Prostate gland (tissue), 2 donors: Measurements from ENCODE around the gene NOTCH1. TPM values are rescaled to one million over a fixed set of nuclear protein-coding genes. Genes with fewer than 3 reads are reported as not detected.

Experiments used
- DNase-seq: peaks from one replicate; pipeline ENCODE4 v3.0.0-alpha.2; 2019; ENCODE audit warnings: low spot score
- H3K27ac ChIP-seq, 2 donors: fragments of 200-600 bp; sonication (generic); 2 replicates each; pipeline ENCODE4 v1.5.1; 2017 to 2019
- H3K27me3 ChIP-seq: fragments of 200-600 bp; sonication (generic); replicated peaks from 2 replicates; pipeline ENCODE4 v1.5.1; 2019; ENCODE audit not compliant: insufficient read depth
- H3K36me3 ChIP-seq, 2 donors: fragments of 200-600 bp; sonication (generic); 1 replicate in 1 of 2; 2 replicates in 1 of 2; pipeline versions ENCODE4 v1.5.1 to v1.8.1; 2017 to 2019
- H3K4me1 ChIP-seq: fragments of 200-600 bp; sonication (generic); replicated peaks from 2 replicates; pipeline ENCODE4 v1.5.1; 2019
- H3K4me3 ChIP-seq, 2 donors: fragments of 200-600 bp; sonication (generic); 2 replicates each; pipeline ENCODE4 v1.5.1; 2017 to 2019
- H3K9me3 ChIP-seq: fragments of 200-600 bp; sonication (generic); 2 replicates; pipeline ENCODE4 v1.5.1; 2017
- CTCF ChIP-seq, 4 experiments: fragments of 200-600 bp in 2 of 4; fragments of 450-650 bp in 2 of 4; sonication (generic) in 2 of 4; IDR thresholded peaks; 1 replicate in 3 of 4; 2 replicates in 1 of 4; pipeline ENCODE4 v1.5.1; 2016 to 2019; ENCODE audit warnings: antibody characterized with exemption in 4 of 4, mild to moderate bottlenecking in 2 of 4, moderate library complexity in 2 of 4
- POLR2A ChIP-seq: fragments of 450-650 bp; IDR thresholded peaks from one replicate; pipeline ENCODE4 v1.6.1; 2016; ENCODE audit warnings: antibody characterized with exemption, mild to moderate bottlenecking
- POLR2AphosphoS5 ChIP-seq: sonication (generic); formaldehyde crosslinking; IDR thresholded peaks from one replicate; pipeline ENCODE4 v1.6.1; 2017; ENCODE audit warnings: antibody characterized with exemption
- WGBS: methylation state at CpG from one replicate; pipeline ENCODE4 v1.1.5; 2018; 5-methylcytosine and 5-hydroxymethylcytosine counted together
- intact Hi-C: fragments of 100-400 bp; cut with DNase I; formaldehyde crosslinking; loops from one replicate; pipeline ENCODE4 v1.14.2; 2022
- total RNA-seq, 2 donors: library from RNA; depleted of rRNA; stranded (reverse); fragments of >200 nt; gene quantifications; one replicate each; pipeline ENCODE4 v1.1.0, GENCODE V29; 2016

Gene NOTCH1
- total RNA-seq, 2 donors from 2014 or later: 38.0 to 63.3 TPM

GRCh38 chr9:136532799-136533774 lies 12.8 kb downstream of the NOTCH1 start:
- WGBS: 63% methylated on average over 25 of the region's 35 CpGs

DNA sequence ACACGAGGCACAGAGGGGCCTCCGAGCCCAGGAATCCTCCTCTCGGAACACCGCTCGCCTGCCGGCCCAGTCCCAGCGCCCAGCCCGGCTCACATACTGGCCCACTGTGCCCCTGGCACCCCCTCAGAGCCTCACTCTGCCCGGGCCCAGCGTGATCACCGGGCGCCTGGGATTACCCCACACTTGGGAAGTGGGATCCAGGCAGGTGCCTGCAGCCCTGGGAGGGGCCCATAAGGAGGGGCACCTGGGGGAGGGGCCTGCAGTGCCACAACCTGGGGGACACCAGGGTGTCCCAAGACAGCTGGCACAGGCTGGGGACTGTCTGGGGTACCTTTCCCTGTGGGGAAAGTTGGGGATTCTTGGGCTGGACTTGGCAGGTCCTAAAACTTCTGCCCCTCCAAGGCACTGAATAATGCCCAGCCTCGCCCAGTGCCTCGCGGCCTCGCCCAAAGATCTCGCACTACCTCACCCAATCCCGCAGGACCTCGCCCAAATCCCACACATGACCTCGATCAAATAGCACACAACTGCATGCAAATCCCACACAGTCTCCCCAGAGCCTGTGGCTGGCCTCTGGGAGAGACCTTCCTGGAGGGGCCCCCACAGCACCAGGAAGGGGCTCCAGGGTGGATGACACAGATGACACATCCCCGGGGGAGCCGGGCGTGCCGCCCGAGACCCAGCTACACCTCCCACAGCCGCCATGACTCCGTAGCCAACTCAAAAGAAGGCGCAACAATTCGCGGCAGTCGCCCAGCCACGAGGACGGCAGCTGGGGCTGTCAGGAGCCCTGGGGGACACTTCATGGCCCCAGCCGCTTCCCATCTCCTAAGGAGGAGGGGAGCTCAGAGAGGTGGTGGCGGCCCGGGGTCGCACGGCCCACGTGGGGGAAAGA lies 13.7 kb downstream of the NOTCH1 start:
- TF ChIP-seq CTCF (IDR thresholded peaks at IDR 0.05) (no peak), POLR2AphosphoS5 (no peak), POLR2A (no peak)
- H3K9me3 ChIP-seq: no peaks in the 10 kb centered on the region
- WGBS: 77% methylated on average over 31 of the region's 39 CpGs
- no peak overlapping the region for H3K27ac ChIP-seq
- H3K4me1 ChIP-seq: no peaks in the 10 kb centered on the region
- H3K36me3 ChIP-seq: no peaks in the 10 kb centered on the region
- H3K27me3 ChIP-seq: no peaks in the 10 kb centered on the region
- intact Hi-C loops: no loop called here
- DNase-seq: no peak
- H3K4me3 ChIP-seq: no peak overlapping the region

More at GRCh38 chr9:136532799-136533774, 12.8 kb downstream of the NOTCH1 start:
- H3K27me3 ChIP-seq: no peaks in the 10 kb centered on the region
- no peak for DNase-seq
- H3K27ac ChIP-seq: no peak overlapping the region
- intact Hi-C loops: no loop called here
- no peak for TF ChIP-seq POLR2AphosphoS5
- TF ChIP-seq CTCF (IDR thresholded peaks at IDR 0.05): no peak
- TF ChIP-seq POLR2A: no peak
- no peaks in the 10 kb centered on the region for H3K9me3 ChIP-seq
- H3K36me3 ChIP-seq: no peaks in the 10 kb centered on the region
- no peak overlapping the region for H3K4me3 ChIP-seq
- H3K4me1 ChIP-seq: no peaks in the 10 kb centered on the region

- intact Hi-C loops: no loop called here
- Histone ChIP-seq H3K27ac (no peak overlapping the region), H3K4me1 (no peaks in the 10 kb centered on the region), H3K4me3 (no peak overlapping the region), H3K9me3 (no peaks in the 10 kb centered on the region), H3K36me3 (no peaks in the 10 kb centered on the region), H3K27me3 (no peaks in the 10 kb centered on the region)
- no peak for DNase-seq
- 67% methylated on average over 17 of the region's 37 CpGs for WGBS
- no peak for TF ChIP-seq POLR2A
- no peak for TF ChIP-seq CTCF (IDR thresholded peaks at IDR 0.05)
- TF ChIP-seq POLR2AphosphoS5: no peak
These were observed 14.5 kb downstream of the NOTCH1 start for GRCh38 chr9:136531186-136531903.

- intact Hi-C loops: no loop called here
- Histone ChIP-seq H3K4me1 (no peaks in the 10 kb centered on the region), H3K9me3 (no peaks in the 10 kb centered on the region), H3K27ac (no peak overlapping the region), H3K36me3 (no peaks in the 10 kb centered on the region), H3K4me3 (no peak overlapping the region), H3K27me3 (no peaks in the 10 kb centered on the region)
- TF ChIP-seq POLR2A (no peak), CTCF (IDR thresholded peaks at IDR 0.05) (no peak), POLR2AphosphoS5 (no peak)
- DNase-seq: no peak
- 27% methylated on average over 16 of the region's 20 CpGs for WGBS
These were observed 15.3 kb downstream of the NOTCH1 start for GRCh38 chr9:136530461-136531089.
